HG03520 (cell line): ENCODE data around the gene WBP4.

ENCODE experiments used
- ATAC-seq: cut with Tn5 transposase; IDR thresholded peaks from one replicate; pipeline ENCODE4 v1.9.1; 2021; ENCODE audit warnings: mild to moderate bottlenecking, moderate library complexity; ENCODE audit not compliant: unreplicated experiment

The WBP4 gene

DNA sequence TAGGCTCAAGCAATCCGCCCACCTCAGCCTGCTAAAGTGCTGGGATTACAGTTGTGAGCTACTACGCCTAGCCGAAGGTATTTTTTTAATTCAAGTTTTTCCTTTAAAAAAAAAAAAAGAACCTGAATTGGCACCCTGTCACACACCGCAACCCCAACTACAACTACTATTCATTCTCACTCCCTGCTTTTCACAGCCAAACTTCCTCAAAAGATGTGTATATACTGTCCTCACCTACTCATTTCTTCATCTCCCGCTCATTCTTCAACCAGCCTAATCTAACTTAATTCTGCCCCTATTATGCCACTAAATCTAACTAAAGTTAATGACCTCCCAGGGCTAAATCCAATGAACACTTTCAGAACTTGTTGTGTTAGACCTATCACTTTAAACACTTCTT, 12.7 kb upstream of the WBP4 start:
- no peak for ATAC-seq

DNA sequence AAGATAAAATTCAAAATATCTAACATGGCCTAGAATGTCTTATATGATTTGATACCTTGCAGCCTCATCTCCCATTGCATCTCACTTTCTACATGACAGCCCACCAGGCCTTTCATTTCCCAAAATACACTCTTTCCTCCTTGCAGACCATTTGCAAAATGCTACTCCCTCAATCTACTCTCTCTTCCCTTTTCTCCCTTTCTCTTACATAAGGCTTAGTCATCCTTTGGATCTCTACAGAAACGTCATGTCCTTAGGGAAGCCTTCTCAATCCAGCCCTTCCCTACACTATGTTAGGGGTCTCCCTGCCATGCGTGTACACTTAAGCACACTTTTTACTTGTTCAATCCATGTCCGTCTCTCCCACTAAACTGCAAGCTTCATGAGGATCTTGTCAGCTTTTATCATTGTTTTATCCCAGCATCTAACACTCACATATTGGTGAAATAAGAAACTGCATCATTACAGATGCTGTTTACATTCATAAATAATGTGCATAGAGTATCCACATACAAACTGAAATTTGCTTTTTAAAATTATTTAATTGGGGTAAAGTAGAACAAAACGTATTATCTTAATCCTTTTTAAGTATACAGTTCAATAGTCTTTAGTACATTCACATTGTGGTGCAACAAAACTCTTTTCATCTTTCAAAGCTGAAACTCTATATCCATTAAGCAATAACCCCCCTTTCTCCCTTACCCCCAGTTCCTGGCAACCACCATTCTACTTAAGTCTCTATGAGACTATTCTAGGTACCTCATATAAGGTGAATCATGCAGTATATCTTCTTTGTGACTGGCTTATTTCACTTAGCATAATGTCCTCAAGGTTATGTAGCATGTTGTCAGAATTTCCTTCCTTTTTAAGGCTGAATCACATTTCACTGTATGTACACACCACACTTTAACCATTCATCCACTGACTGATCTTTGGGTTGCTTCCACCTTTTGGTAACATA, 11.5 kb upstream of the WBP4 start:
- no peak for ATAC-seq

DNA sequence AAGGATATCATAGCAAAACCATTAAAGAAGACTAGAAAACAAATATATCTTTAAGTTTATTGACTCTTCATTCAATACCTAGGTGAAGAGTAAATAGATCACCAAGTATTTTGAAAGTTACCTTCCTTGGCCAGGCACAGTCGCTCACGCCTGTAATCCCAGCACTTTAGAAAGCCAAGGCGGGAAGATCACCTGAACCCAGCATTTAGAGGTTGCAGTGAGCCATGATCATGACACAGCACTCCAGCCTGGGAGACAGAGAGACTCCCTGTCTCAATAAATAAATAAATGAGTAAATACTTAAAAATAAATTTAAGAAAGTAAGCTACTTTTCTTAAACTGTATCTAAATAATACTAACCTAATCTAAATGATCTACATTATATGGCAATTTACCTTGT, 8.9 kb upstream of the WBP4 start:
- ATAC-seq = no peak

GRCh38 chr13:41053384-41053826, 7.9 kb upstream of the WBP4 start:
- ATAC-seq = peak; percentile 52

GRCh38 chr13:41054212-41054877, 7.0 kb upstream of the WBP4 start:
- ATAC-seq = no peak

GRCh38 chr13:41054919-41055619, 6.2 kb upstream of the WBP4 start:
- no peak for ATAC-seq

DNA sequence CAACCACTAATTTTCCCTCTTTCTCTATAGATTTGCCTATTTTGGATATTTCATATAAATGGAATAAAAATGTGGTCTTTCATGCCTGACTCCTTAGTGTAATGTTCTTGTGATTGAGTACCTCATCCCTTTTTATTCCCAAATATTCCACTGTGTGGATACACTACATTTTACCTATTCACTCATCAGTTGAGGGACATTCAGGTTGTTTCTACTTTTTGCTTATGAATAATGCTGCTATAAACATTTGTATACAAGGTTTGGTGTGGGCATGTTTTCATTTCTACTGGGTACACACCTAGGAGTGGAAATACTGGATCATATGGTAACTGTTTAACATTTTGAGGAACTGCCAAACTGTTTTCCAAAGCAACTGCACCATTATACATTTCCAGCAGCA, 5.1 kb upstream of the WBP4 start:
- no peak for ATAC-seq

DNA sequence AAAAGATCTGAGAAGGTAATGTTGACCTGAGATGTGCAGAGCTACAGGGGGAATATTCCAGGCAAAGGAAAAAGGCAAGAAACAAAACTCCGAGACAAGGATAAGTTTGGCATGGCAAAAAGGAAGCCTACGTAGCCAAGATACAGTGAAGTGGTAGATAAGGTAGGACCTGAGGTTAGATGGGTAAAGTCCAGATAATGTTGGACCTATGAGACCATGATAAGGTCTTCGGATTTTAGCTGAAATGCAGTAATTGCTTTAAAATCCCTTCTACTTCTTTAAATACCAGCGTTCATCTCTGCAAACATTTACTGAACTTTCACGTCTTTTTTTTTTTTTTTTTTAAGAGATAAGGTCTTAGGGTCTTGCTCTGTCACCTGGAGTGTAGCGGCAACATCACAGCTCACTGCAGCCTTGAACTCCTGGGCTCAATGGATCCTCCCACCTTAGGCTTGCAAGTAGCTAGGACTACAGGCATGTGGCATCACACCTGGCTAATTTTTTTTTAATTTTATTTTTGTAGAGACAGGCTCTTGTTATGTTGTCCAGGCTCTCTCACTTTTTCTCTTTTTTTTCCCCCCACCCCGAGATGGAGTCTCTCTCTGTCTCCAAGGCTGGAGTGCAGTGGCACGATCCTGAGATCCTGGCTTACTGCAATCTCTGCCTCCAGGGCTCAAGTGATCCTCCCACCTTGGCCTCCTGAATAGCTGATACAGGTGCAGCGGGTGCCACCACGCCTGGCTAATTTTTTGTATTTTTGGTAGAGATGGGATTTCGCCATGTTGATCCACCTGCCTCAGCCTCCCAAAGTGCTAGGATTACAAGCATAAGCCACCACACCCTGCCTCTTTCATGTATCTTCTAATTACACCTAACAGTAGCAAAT, 4.2 kb upstream of the WBP4 start:
- ATAC-seq = no peak

DNA sequence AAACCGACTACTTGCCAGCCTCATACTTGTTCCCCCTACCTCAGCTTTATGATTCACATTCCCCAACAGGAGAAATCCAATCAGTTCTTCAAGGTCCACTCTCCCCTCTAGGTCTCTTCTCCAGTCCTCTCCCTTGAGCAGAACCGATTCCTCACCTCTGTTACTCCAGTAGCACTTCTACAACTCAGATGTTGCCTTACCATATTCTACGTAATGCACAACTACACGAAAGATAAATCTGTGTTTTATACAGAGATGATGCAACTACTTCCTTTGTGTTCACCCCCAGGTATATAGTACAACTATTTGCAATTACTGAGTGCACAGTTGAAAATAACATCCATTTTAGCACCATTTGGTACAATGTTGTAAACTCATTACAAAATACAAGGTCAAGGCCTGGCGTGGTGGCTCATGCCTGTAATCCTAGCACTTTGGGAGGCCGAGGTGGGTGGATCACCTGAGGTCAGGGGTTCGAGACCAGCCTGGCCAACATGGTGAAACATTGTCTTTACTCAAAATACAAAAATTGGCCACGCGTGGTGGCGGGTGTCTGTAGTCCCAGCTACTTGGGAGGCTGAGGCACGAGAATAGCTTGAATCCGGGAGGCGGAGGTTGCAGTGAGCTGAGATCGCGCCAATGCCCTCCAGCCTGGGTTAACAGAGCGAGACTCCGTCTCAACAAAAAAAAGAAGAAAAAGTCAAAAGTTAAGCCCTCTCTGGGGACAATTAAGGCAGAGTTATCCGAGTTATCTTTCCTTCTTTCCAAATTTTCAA, 2.8 kb upstream of the WBP4 start:
- no peak for ATAC-seq

DNA sequence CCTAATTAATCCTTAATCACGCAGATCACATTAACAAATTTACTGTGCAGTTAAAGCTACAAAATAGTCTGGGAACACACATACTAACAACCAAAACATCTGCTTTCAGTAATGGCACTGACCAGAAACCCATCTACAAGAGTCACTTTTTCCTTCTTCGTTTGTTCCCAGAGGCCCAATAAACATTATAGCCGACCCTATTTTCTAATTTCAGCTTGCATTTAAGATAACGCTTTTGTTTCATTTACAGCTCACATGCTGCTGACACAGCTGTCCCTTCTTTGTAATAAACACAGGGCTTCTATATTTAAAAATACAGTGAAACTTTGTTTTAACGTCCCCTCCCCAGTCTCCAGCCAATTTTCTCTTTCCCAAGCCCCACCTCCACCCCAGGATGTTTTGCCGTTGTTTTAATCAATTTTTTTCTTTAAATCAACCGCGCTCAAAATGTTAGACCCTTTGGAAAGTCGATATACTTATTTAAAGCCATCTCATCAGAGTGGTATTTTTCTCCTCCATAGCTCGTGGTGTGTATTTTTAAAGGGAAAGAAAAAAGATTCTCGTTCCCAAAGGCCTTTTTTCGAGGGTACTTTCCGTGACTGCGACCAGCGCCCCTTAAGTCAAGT, 1.7 kb upstream of the WBP4 start:
- ATAC-seq = no peak

- peak; percentile 38 for ATAC-seq
Observed at GRCh38 chr13:41060082-41060723, 1.1 kb upstream of the WBP4 start.

DNA sequence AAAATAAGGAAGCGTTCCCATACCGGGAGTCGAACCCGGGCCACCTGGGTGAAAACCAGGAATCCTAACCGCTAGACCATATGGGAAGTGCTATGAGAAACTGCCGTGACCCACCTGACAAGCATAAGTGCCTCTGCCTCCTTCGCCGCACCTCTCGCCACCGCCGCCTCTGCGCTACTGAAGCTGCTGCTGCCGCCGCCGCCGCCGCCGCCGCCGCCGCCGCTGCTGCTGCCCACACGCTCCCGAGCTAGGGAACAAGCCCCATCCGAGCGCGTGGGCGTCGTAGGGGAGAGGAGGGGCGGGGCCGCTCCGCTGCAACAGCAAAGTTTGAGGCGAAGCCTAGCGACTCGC, 610 bp upstream of the WBP4 start:
- ATAC-seq = peak; percentile 13

DNA sequence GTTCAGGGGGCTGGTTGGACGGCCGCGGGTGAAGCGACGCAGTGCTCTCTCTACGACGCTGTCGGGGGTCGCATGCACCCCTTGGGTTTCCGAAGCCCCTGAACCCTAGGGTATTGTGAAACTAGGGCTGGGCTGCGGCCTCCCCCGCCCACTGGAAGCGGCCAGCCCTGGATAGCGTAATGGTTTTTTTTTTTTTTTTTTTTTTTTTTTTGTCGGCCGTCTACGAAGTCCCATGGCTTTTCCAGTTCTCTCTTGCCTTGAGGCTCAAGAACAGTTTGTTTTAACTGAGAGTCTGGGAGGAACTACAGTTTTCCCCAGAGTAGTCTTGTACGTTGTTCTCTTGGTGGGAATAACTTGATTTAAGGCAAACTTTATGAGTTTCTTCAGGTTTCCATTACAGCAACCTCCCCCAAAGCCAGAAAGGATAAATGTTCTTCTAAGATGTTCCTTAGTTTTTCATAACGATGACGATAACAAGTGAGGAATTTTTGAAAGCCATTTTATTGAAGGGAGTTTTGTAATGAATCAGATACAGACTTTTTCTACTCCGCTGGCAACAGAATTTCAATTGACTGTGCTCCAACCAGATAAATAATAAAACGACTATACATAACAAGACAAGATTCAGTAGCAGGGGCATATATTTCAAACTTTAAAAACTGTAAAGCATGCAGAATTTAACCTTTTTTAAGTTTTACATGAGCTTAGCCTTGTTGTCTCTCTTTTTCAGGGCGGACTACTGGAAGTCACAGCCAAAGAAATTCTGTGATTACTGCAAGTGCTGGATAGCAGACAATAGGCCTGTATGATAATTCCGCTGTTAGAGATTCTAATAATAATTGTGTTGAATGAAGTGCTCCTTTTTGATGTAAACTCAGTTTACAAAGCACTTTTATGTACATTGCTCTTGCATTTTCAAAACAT, 867 bp downstream of the WBP4 start:
- peak; percentile 27 for ATAC-seq

GRCh38 chr13:41064493-41064892, 3.2 kb downstream of the WBP4 start:
- ATAC-seq = no peak

DNA sequence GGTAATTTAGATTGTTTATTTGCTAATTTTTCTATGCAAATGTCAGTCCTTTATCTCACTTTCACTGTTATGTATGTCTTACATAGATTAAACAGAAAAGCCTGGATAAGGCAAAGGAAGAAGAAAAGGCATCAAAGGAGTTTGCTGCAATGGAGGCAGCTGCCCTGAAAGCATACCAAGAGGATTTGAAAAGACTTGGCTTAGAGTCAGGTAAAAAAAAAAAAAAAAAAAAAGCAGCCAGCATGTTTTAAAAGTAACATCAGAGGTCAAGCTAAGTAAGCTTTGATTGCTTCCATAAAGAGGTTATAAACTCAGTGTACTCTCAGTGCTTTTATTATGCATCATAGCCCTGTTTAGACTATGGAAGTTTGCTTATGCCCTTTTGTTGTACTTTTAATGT, 3.8 kb downstream of the WBP4 start:
- ATAC-seq = no peak

DNA sequence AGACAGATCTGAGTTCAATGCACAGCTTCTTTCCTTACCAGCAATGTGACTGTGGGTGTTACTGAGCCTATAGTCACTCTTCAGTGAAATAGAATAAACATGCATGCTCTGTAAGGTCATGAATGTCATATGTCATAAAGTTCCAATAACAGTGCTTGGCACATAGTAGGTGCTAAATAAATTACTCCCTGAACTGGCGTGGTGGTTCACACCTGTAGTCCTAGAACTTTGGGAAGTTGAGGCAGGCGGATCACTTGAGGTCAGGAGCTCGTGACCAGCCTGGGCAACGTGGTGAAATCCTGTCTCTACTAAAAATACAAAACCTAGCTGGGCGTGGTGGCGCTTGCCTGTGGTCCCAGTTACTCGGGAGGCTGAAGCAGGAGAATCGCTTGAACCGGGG, 13.2 kb downstream of the WBP4 start:
- ATAC-seq = no peak

DNA sequence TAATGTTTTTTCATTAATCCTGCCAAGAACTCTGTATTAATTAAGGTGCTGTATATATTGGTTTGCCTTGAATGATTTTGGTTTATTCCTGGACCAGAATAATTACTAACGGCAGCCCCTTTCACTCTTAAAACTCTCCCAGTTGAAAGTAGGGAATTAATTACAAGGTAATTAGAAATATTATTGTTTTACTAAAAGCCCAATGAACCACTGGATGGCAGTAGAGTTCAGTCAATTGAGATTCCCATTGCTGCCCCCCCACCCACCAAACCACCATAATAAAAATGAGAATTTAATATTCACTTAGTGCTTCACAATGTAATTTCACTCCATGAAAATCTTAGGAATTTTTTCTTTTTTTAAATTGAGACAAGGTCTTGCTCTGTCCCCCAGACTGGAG, 13.7 kb downstream of the WBP4 start:
- ATAC-seq = no peak

DNA sequence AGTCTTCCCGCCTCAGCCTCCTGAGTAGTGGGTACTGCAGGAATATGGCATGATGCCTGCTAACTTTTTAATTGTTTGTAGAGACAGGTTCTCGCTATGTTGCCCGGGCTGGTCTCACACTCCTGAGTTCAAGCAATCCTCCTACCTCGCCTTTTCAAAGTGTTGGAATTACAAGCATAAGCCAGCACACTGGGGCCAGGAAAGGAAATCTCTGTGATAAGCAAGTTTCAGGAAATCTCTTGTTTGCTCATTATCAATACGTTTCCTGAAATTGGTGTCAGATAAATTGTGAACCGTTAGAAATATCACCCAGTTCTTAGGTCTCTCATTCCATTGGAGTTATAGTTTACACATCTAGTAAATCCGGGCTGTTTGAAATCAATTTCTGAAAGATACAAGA, 14.2 kb downstream of the WBP4 start:
- no peak for ATAC-seq
